Activated T-cell treated with anti-CD3 and anti-CD28 coated beads for 4 hours (primary cell): ENCODE data around the gene UFSP1.
"Not testable (repeated sequence)": the region's sequence is repeated elsewhere in the genome, so short reads cannot be mapped to it uniquely, and the experiment has no call there.

Source experiments
- DNase-seq: peaks from one replicate; pipeline ENCODE4 v3.0.0-alpha.2; 2020

Gene UFSP1

GRCh38 chr7:100879685-100880261, 9.7 kb downstream of the UFSP1 start:
- no peak for DNase-seq

- DNase-seq: no peak
These were observed 10.8 kb downstream of the UFSP1 start for GRCh38 chr7:100878685-100879084.

- no peak for DNase-seq
These were observed 11.5 kb downstream of the UFSP1 start for GRCh38 chr7:100878013-100878412.

GRCh38 chr7:100875356-100875751, 14.2 kb downstream of the UFSP1 start:
- DNase-seq: no peak

GRCh38 chr7:100874577-100875355, 14.7 kb downstream of the UFSP1 start, which contains the start of gene SRRT:
Gene SRRT, plus strand, starts transcription at chr7:100875103. Its CDS starts 488 bp downstream, at chr7:100875591.
- DNase-seq: peak; percentile 98

- DNase-seq: no peak
These were observed 15.3 kb downstream of the UFSP1 start for GRCh38 chr7:100874300-100874576.

- no peak for DNase-seq
These were observed 15.8 kb downstream of the UFSP1 start for GRCh38 chr7:100873599-100874299.

GRCh38 chr7:100867776-100868485, 21.6 kb downstream of the UFSP1 start:
- DNase-seq: no peak

GRCh38 chr7:100867040-100867775, 22.3 kb downstream of the UFSP1 start, which contains the start of gene TRIP6:
Gene TRIP6, plus strand, starts transcription at chr7:100867387. Its CDS starts 111 bp downstream, at chr7:100867498.
- peak; percentile 60 for DNase-seq

GRCh38 chr7:100866729-100867039, 22.8 kb downstream of the UFSP1 start:
- DNase-seq: no peak

- no peak for DNase-seq
These were observed 23.4 kb downstream of the UFSP1 start for GRCh38 chr7:100865938-100866728.

- DNase-seq: no peak
These were observed 24.1 kb downstream of the UFSP1 start for GRCh38 chr7:100865372-100865911.

GRCh38 chr7:100864263-100864845, 25.2 kb downstream of the UFSP1 start:
- DNase-seq: no peak

- no peak for DNase-seq
These were observed 26.0 kb downstream of the UFSP1 start for GRCh38 chr7:100863406-100863950.

GRCh38 chr7:100861616-100861985, 27.9 kb downstream of the UFSP1 start:
- no peak for DNase-seq

GRCh38 chr7:100860702-100861615, 28.6 kb downstream of the UFSP1 start:
- no peak for DNase-seq

- no peak for DNase-seq
These were observed 29.7 kb downstream of the UFSP1 start for GRCh38 chr7:100859856-100860255.

- no peak for DNase-seq
These were observed 32.6 kb downstream of the UFSP1 start for GRCh38 chr7:100856871-100857282.

- DNase-seq: no peak
These were observed 34.0 kb downstream of the UFSP1 start for GRCh38 chr7:100855515-100855914.

- DNase-seq: not testable (repeated sequence)
These were observed 34.6 kb downstream of the UFSP1 start for GRCh38 chr7:100854899-100855298.
